ENCODE data around the gene ZKSCAN8. TPM values are rescaled to one million over a fixed set of nuclear protein-coding genes. Genes with fewer than 3 reads are reported as not detected.

Gene ZKSCAN8
- total RNA-seq, 1 donor from 2014 or later = 14.5 TPM

- H3K27me3 ChIP-seq = no peaks in the 10 kb centered on the region
- no peak for TF ChIP-seq POLR2AphosphoS5 (IDR thresholded peaks at IDR 0.05; ENCODE audit: insufficient read depth in 1 of 2, low read depth in 1 of 2)
- no peak for TF ChIP-seq POLR2A (IDR thresholded peaks at IDR 0.05)
- TF ChIP-seq CTCF (IDR thresholded peaks at IDR 0.05) = no peak
- no peaks in the 10 kb centered on the region for H3K9me3 ChIP-seq
- intact Hi-C loops (cut with DNase I) = no loop called here
- H3K27ac ChIP-seq = no peak overlapping the region
- no peak overlapping the region for H3K4me3 ChIP-seq
- H3K4me1 ChIP-seq = peaks cover 41% of the 10 kb centered on the region
- no peak for DNase-seq (ENCODE audit: extremely low spot score in 2 of 2)
- peaks cover 0 to 3% of the 10 kb centered on the region in 2 donors for H3K36me3 ChIP-seq
Observed at GRCh38 chr6:28139860-28140543, 1.7 kb upstream of the ZKSCAN8 start.

DNA sequence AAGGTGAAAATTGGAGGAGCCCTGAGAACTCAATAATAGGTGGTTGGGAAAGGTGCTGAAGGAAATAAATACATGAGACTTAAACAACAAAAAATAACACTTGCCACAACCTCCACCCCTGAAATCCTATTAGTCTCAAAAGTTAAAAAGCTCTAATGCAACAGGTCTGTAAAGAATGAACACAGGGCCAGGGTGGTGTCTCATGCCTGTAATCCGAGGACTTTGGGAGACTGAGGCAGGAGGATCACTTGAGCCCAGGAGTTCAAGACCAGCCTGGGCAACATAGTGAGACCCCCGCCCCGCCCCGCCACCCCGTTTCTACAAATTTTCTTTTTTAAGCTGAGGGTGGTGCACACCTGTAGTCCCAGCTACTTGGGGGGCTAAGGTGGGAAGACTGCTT is 1.1 kb upstream of the ZKSCAN8 start:
- no peak overlapping the region for H3K27ac ChIP-seq
- DNase-seq (ENCODE audit: extremely low spot score in 2 of 2) = no peak
- no peaks in the 10 kb centered on the region for H3K27me3 ChIP-seq
- peaks cover 37% of the 10 kb centered on the region for H3K4me1 ChIP-seq
- intact Hi-C loops (cut with DNase I) = no loop called here
- peaks cover 0 to 5% of the 10 kb centered on the region in 2 donors for H3K36me3 ChIP-seq
- TF ChIP-seq POLR2AphosphoS5 (IDR thresholded peaks at IDR 0.05; ENCODE audit: insufficient read depth in 1 of 2, low read depth in 1 of 2) = no peak
- no peak for TF ChIP-seq POLR2A (IDR thresholded peaks at IDR 0.05)
- TF ChIP-seq CTCF (IDR thresholded peaks at IDR 0.05) = no peak
- no peak overlapping the region for H3K4me3 ChIP-seq
- H3K9me3 ChIP-seq = no peaks in the 10 kb centered on the region

DNA sequence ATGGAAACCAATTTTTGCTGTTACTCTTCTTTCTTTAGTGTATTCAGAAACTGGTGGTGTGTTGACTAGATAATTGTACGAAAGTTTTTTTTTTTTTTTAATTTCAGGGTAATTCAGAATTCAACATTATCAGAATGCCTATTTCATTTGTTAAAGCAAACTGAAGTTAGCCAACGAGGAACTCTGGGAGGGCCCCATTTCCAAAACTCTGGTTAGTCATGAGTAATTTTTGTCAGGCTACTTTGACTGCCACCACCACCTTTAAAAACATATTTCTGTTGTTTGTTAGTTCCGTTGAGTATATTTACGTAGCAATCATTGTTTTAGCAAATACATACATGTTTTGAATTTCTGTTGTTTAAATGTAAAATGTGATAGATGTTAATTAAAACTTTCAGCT is 763 bp downstream of the ZKSCAN8 start:
- TF ChIP-seq CTCF (IDR thresholded peaks at IDR 0.05) (no peak), POLR2A (IDR thresholded peaks at IDR 0.05) (no peak), POLR2AphosphoS5 (IDR thresholded peaks at IDR 0.05; ENCODE audit: insufficient read depth in 1 of 2, low read depth in 1 of 2) (no peak)
- Histone ChIP-seq H3K4me1 (peaks cover 32% of the 10 kb centered on the region), H3K36me3 (peaks cover 0 to 5% of the 10 kb centered on the region in 2 donors), H3K9me3 (no peaks in the 10 kb centered on the region), H3K4me3 (peak overlapping the region; percentile 71 to 80), H3K27ac (no peak overlapping the region), H3K27me3 (no peaks in the 10 kb centered on the region)
- intact Hi-C loops (cut with DNase I) = no loop called here
- no peak for DNase-seq (ENCODE audit: extremely low spot score in 2 of 2)

DNA sequence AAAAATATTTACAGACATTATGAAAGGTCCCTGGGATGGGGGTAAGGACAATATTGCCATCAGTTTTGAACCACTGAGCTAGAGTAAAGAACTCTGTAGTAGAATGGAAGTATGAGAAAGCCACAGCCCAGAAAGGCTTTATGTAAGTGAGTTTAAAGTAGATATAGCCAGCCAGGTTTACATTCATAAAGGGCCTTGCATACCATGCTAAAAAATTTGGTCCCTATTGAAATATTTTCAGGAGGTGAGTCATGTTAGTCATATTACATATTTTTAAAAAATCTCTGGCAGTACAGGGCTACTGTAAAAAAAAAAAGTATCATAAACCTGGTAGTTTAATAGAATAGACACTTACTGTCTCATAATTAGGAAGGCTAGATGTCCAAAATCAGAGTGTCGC is 3.5 kb downstream of the ZKSCAN8 start:
- TF ChIP-seq POLR2AphosphoS5 (IDR thresholded peaks at IDR 0.05; ENCODE audit: insufficient read depth in 1 of 2, low read depth in 1 of 2) (no peak), CTCF (IDR thresholded peaks at IDR 0.05) (no peak), POLR2A (IDR thresholded peaks at IDR 0.05) (no peak)
- DNase-seq (ENCODE audit: extremely low spot score in 2 of 2) = no peak
- Histone ChIP-seq H3K27me3 (no peaks in the 10 kb centered on the region), H3K36me3 (peaks cover 0 to 26% of the 10 kb centered on the region in 2 donors), H3K9me3 (no peaks in the 10 kb centered on the region), H3K27ac (no peak overlapping the region), H3K4me3 (no peak overlapping the region), H3K4me1 (peaks cover 24% of the 10 kb centered on the region)
- intact Hi-C loops (cut with DNase I) = no loop called here

- Histone ChIP-seq H3K36me3 (peaks cover 0 to 80% of the 10 kb centered on the region in 2 donors), H3K27ac (no peak overlapping the region), H3K9me3 (no peaks in the 10 kb centered on the region), H3K4me3 (no peak overlapping the region), H3K4me1 (no peaks in the 10 kb centered on the region), H3K27me3 (no peaks in the 10 kb centered on the region)
- intact Hi-C loops (cut with DNase I) = no loop called here
- no peak for DNase-seq (ENCODE audit: extremely low spot score in 2 of 2)
- TF ChIP-seq POLR2AphosphoS5 (IDR thresholded peaks at IDR 0.05; ENCODE audit: insufficient read depth in 1 of 2, low read depth in 1 of 2) = no peak
- no peak for TF ChIP-seq CTCF (IDR thresholded peaks at IDR 0.05)
- no peak for TF ChIP-seq POLR2A (IDR thresholded peaks at IDR 0.05)
Observed at GRCh38 chr6:28152531-28152930, 10.8 kb downstream of the ZKSCAN8 start.
